K562 (cell line): ENCODE data around the gene ARHGEF3.

ENCODE experiments used
- MAFF ChIP-seq: IDR thresholded peaks from 2 replicates; pipeline ENCODE4 v1.6.1; 2012; ENCODE audit warnings: low read length, improper control_type of control experiment
- POLR2A ChIP-seq: fragments of 450-650 bp; conservative IDR thresholded peaks from 2 replicates; pipeline ENCODE4 v1.6.1; 2016
- SP1 ChIP-seq: sonication (generic); formaldehyde crosslinking; IDR thresholded peaks from 2 replicates; pipeline ENCODE4 v1.8.1; 2022; ENCODE audit warnings: mild to moderate bottlenecking, missing genetic modification reagents
- TBP ChIP-seq: optimal IDR thresholded peaks from 2 replicates; pipeline ENCODE3; 2011; ENCODE audit warnings: low read depth, low read length, improper control_type of control experiment

DNA sequence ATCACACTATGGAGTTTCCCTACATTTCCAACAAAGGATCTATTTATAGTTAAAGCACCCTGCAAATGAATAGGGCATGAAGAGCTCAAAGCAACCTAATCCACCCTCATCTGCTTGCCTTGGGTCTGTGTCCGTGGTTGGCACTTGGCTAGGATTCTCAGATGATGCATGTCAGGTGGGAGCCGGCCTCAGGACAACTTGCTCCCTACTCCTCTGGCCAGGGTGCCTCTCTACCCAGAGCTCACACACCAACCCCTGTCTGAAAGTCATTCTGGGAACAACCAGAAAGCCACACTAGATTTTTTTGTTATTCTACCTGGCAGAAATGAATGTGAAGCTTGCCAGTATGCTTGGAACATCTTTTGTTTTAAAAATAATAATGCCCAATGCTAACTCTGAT lies 13.2 kb downstream of the ARHGEF3 start:
- no peak for TF ChIP-seq POLR2A
- no peak for TF ChIP-seq TBP
- no peak for TF ChIP-seq SP1 (CRISPR knock-in tag)
- no peak for TF ChIP-seq MAFF
